Osteocyte (in vitro differentiated cells): ENCODE data around the gene MYO1H. TPM values are rescaled to one million over a fixed set of nuclear protein-coding genes. Genes with fewer than 3 reads are reported as not detected.
"Not testable (repeated sequence)": the region's sequence is repeated elsewhere in the genome, so short reads cannot be mapped to it uniquely, and the experiment has no call there.

Experiments used
- DNase-seq: peaks from one replicate; pipeline ENCODE4 v3.0.0; 2021; ENCODE audit warnings: mixed read lengths; ENCODE audit not compliant: unreplicated experiment; ENCODE audit errors: extremely low spot score
- H3K27ac Mint-ChIP-seq: one replicate; pipeline ENCODE4 v1.8.0; 2021; ENCODE audit warnings: mild to moderate bottlenecking, mixed read lengths; ENCODE audit not compliant: unreplicated experiment
- H3K27me3 Mint-ChIP-seq: one replicate; pipeline ENCODE4 v1.8.0; 2021; ENCODE audit warnings: mixed read lengths; ENCODE audit not compliant: unreplicated experiment
- H3K36me3 Mint-ChIP-seq: one replicate; pipeline ENCODE4 v1.8.0; 2021; ENCODE audit warnings: mixed read lengths; ENCODE audit not compliant: unreplicated experiment
- H3K4me1 Mint-ChIP-seq: one replicate; pipeline ENCODE4 v1.8.0; 2021; ENCODE audit warnings: mixed read lengths; ENCODE audit not compliant: unreplicated experiment
- H3K4me3 Mint-ChIP-seq: one replicate; pipeline ENCODE4 v1.8.0; 2021; ENCODE audit warnings: mild to moderate bottlenecking, moderate library complexity, mixed read lengths; ENCODE audit not compliant: unreplicated experiment
- H3K9me3 Mint-ChIP-seq: one replicate; pipeline ENCODE4 v1.8.0; 2021; ENCODE audit warnings: mixed read lengths; ENCODE audit not compliant: unreplicated experiment
- total RNA-seq: library from RNA; stranded (reverse); gene quantifications from 2 replicates; pipeline ENCODE4 v1.2.1, GENCODE V29; 2021
- TF ChIP-seq, protein P1 (sequence below): fragments of 200-600 bp; sonication (generic); IDR thresholded peaks from 2 replicates; pipeline ENCODE4 v1.5.0; 2021; ENCODE audit warnings: antibody characterized with exemption, mild to moderate bottlenecking, moderate library complexity

MYO1H gene
- total RNA-seq, 1 donor from 2014 or later = not detected

DNA sequence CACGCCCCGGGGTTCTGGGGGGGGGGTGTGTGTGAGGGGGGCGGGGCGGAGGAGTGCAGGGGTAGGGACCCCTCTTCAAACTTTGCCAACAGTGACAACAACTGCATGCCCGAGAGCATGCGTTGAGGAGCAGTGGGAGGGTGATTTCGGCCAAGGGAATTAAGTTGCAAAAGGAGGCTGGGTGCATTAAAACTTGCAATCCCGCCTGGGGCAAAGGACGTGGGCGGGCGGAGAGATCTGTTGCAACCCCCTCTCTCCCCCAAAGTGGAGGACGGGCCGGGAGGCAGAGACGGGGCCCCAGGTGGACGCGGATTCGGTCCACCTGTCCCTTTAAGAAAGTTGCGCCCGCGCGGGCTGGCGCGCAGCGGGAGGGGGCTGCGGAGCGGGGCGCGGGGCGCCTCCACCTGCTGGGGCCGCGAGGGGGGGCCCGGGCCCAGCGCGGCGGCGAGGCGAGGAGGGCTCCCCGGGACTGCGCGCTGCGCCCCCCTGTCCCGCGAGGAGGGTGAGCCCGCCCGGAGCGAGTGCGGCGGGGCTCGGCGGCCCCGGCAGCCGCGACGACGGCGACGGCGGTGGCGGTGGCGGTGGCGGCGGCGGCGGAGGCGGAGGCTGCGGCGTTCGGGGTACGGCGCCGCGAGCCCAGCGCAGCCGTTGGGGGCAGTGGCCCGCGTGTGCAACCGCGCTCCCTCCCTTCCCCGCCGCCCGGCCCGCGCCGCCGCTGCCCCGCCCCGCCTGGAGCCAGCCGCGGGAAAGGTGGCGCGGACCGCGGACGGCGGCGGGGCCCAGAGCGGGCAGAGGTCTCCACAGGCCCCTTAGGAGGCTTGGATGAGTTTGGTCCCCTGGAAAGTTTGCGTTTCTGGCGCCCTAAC lies 38.1 kb upstream of the MYO1H start:
- no peak for DNase-seq
- Mint-ChIP-seq H3K4me1 (peaks cover 14% of the 10 kb centered on the region), H3K36me3 (no peaks in the 10 kb centered on the region), H3K27me3 (peaks cover 75% of the 10 kb centered on the region), H3K9me3 (no peaks in the 10 kb centered on the region), H3K27ac (no peak overlapping the region), H3K4me3 (peak overlapping the region; percentile 76)
- TF ChIP-seq, protein P1, sequence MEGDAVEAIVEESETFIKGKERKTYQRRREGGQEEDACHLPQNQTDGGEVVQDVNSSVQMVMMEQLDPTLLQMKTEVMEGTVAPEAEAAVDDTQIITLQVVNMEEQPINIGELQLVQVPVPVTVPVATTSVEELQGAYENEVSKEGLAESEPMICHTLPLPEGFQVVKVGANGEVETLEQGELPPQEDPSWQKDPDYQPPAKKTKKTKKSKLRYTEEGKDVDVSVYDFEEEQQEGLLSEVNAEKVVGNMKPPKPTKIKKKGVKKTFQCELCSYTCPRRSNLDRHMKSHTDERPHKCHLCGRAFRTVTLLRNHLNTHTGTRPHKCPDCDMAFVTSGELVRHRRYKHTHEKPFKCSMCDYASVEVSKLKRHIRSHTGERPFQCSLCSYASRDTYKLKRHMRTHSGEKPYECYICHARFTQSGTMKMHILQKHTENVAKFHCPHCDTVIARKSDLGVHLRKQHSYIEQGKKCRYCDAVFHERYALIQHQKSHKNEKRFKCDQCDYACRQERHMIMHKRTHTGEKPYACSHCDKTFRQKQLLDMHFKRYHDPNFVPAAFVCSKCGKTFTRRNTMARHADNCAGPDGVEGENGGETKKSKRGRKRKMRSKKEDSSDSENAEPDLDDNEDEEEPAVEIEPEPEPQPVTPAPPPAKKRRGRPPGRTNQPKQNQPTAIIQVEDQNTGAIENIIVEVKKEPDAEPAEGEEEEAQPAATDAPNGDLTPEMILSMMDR = no peak

- no peak overlapping the region for H3K27ac Mint-ChIP-seq
- peaks cover 77% of the 10 kb centered on the region for H3K27me3 Mint-ChIP-seq
- no peak for DNase-seq
- peaks cover 14% of the 10 kb centered on the region for H3K4me1 Mint-ChIP-seq
- no peaks in the 10 kb centered on the region for H3K36me3 Mint-ChIP-seq
- TF ChIP-seq, protein P1 = no peak
- H3K9me3 Mint-ChIP-seq = no peaks in the 10 kb centered on the region
- H3K4me3 Mint-ChIP-seq = peak overlapping the region; percentile 63
These were observed 37.2 kb upstream of the MYO1H start for GRCh38 chr12:109310247-109311125.

DNA sequence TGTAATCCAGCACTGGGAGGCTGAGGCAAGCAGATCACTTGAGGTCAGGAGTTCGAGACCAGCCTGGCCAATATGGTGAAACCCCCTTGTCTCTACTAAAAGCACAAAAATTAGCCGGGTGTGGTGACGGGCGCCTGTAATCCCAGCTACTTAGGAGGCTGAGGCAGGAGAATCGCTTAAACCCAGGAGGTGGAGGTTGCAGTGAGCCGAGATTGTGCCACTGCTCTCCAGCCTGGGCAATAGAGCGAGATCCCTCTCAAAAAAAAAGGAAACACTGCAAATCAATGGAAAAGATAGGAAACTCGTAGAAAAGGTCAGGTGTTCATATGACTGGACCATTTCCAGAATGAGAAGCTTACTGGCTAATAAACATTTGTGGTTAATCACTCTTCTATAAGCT lies 26.4 kb upstream of the MYO1H start:
- not testable (repeated sequence) for H3K36me3 Mint-ChIP-seq, H3K27ac Mint-ChIP-seq, H3K4me3 Mint-ChIP-seq, H3K9me3 Mint-ChIP-seq, H3K4me1 Mint-ChIP-seq, DNase-seq
- peaks cover 53% of the 10 kb centered on the region for H3K27me3 Mint-ChIP-seq

DNA sequence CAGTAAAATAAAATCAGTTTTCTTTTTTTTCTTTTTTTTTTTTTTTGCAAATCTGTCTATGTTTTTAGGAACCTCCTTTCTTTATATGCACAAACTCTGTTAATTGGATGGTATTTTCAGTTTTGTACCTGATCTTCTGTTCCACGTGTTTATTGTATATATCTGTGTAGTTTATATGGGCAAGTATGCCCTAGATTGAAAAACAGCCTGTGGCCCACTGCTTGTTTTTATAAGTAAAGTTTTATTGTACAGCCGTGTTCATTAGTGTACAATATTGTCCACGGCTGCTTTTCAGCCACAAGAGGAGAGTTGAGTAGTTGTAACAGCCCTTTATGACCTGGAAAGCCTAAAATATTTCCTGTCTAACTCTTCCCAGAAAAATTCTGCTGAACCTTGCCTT lies 18.7 kb upstream of the MYO1H start:
- H3K4me3 Mint-ChIP-seq = no peak overlapping the region
- no peak overlapping the region for H3K27ac Mint-ChIP-seq
- no peaks in the 10 kb centered on the region for H3K4me1 Mint-ChIP-seq
- H3K36me3 Mint-ChIP-seq = no peaks in the 10 kb centered on the region
- H3K9me3 Mint-ChIP-seq = no peaks in the 10 kb centered on the region
- DNase-seq = no peak
- H3K27me3 Mint-ChIP-seq = peaks cover 47% of the 10 kb centered on the region
- TF ChIP-seq, protein P1 = no peak

DNA sequence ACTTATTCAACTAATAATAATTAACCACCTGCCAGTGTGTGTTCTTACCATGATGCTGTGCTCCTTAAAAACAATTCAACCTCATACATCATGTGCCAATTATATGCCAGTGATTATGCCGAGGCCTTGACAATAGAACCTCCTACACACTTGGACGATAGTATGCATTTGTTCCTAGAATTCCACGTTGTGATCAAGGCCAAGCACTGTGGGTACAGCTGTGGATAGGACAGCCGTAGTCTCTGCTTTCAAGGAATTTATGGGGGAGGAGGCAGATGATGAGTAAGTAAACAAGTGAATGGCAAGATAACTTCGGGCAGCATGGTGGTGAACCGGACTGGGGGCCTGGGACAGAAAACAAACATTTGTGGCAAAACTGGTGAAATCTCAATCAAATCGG lies 18.0 kb upstream of the MYO1H start:
- TF ChIP-seq, protein P1 = no peak
- no peak overlapping the region for H3K27ac Mint-ChIP-seq
- H3K27me3 Mint-ChIP-seq = peaks cover 42% of the 10 kb centered on the region
- no peaks in the 10 kb centered on the region for H3K36me3 Mint-ChIP-seq
- DNase-seq = no peak
- H3K9me3 Mint-ChIP-seq = no peaks in the 10 kb centered on the region
- no peak overlapping the region for H3K4me3 Mint-ChIP-seq
- no peaks in the 10 kb centered on the region for H3K4me1 Mint-ChIP-seq
